ENCODE data around the gene SMARCA2.

- TF ChIP-seq CTCF (IDR thresholded peaks at IDR 0.05) (no peak), POLR2A (IDR thresholded peaks at IDR 0.05) (no peak)
Measured at GRCh38 chr9:2178034-2178734, 163.0 kb downstream of the SMARCA2 start.

All from adrenal gland (tissue), 5 donors.